GM12801 (cell line): Measurements from ENCODE around the gene TATDN3.

Experiments
- CTCF ChIP-seq: IDR thresholded peaks from one replicate; pipeline ENCODE4 v1.5.1; 2011; ENCODE audit warnings: control low read depth; ENCODE audit not compliant: insufficient read length; ENCODE audit errors: extremely low read depth

The TATDN3 gene

GRCh38 chr1:212825798-212826452 lies 34.2 kb downstream of the TATDN3 start:
- TF ChIP-seq CTCF = no peak

DNA sequence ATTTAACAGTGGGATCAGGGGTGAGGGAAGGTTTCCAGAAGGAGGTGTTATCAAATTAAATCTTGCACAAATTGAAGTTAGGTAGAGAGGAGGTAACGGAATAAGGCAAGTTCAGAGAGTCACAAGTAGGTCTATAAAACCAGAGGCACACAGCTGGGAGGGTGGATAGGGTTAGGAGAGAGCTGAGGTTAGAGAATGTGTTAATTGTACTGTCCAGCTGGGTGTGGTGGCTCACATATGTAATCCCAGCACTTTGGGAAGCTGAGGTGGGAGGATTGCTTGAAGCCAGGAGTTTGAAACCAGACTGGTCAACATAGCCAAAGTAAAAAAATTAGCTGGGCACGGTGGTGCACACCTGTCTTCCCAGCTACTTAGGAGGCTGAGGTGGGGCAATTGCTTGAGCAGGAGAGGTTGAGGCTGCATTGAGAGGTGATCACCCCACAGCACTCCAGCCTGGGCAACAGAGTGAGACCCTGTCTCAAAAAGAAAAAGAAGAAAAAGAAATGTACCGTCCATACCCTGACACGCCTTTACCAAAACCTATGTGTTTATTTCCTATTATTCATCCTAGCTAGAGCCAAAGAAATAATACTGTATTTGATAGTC lies 35.6 kb downstream of the TATDN3 start:
- no peak for TF ChIP-seq CTCF

GRCh38 chr1:212827831-212828278 lies 36.2 kb downstream of the TATDN3 start:
- no peak for TF ChIP-seq CTCF

DNA sequence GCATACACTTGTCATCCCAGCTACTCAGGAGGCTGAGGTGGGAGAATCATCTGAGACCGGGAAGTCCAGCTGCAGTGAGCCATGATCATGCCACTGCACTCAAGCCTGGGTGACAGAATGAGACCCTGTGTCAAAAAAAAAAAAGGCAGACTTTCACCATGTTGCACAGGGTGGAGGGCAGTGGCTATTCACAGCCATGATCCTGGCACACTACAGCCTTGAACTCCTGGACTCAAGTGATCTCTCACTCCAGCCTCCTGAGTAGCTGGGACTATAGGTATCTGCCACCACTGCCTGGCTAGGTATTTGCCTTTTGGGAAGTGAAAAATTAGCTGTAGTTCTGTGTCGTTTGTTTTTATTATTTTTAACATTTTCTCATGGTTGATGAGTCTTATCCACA lies 36.7 kb downstream of the TATDN3 start:
- TF ChIP-seq CTCF = no peak

- no peak for TF ChIP-seq CTCF
These were observed 46.5 kb downstream of the TATDN3 start for GRCh38 chr1:212838145-212838544.

GRCh38 chr1:212847549-212847948 lies 55.9 kb downstream of the TATDN3 start, which contains the start of gene SPATA45:
SPATA45 (minus strand) TSS chr1:212847649; CDS start chr1:212836149, 11,500 bp downstream.
- TF ChIP-seq CTCF = no peak

DNA sequence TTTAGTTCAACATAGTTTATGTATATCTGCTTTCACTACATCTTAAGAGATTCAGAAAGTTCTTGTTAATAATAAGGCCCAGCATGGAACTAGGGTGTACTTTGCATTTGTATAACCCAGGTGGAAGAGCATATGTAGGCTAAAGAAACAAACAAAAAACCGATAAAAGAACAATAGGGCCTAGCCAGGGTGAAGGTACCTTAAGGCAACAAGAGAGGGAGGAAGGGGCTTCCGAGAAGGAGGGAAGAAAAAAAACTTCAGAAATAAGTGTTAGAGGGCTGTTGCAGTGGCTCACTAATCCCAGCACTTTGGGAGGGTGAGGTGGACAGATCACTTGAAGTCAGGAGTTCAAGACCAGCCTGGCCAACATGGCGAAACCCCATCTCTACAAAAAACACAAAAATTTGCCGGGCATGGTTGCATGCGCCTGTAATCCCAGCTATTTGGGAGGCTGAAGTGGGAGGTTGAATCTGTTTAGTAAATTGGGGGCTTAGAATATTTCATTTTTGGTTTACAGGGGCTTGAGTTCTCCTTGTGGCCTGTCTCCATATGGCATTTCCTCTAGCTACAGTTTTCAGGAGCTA lies 60.5 kb downstream of the TATDN3 start:
- no peak for TF ChIP-seq CTCF
